Upper lobe of left lung (tissue), 6 donors: ENCODE data around the gene GRID1. TPM values are rescaled to one million over a fixed set of nuclear protein-coding genes. Genes with fewer than 3 reads are reported as not detected.

ENCODE experiments used
- ATAC-seq, 2 donors: fragments of 200-7000 bp; cut with Tn5 transposase; one replicate each; pipeline ENCODE4 v1.9.1; 2022; ENCODE audit warnings: mild to moderate bottlenecking in 2 of 2, moderate library complexity in 2 of 2; ENCODE audit not compliant: low FRiP score in 2 of 2
- DNase-seq, 2 donors: peaks; one replicate each; pipeline ENCODE4 v3.0.0-alpha.2; 2019 to 2020
- H3K27ac ChIP-seq, 4 donors: fragments of 200-600 bp; sonication (generic); one replicate each; pipeline ENCODE4 v1.5.1; 2016 to 2019
- H3K27me3 ChIP-seq, 4 donors: fragments of 200-600 bp; sonication (generic); one replicate each; pipeline ENCODE4 v1.5.1; 2017 to 2019
- H3K36me3 ChIP-seq, 4 donors: fragments of 200-600 bp; sonication (generic); one replicate each; pipeline ENCODE4 v1.5.1; 2016 to 2019
- H3K4me1 ChIP-seq, 4 donors: fragments of 200-600 bp; sonication (generic); one replicate each; pipeline ENCODE4 v1.5.1; 2018 to 2019
- H3K4me3 ChIP-seq, 4 donors: fragments of 200-600 bp; sonication (generic); one replicate each; pipeline ENCODE4 v1.5.1; 2017 to 2019; ENCODE audit warnings: mild to moderate bottlenecking in 2 of 4, moderate library complexity in 1 of 4
- H3K9me3 ChIP-seq, 4 donors: fragments of 200-600 bp; sonication (generic); one replicate each; pipeline ENCODE4 v1.5.1; 2018 to 2019
- CTCF ChIP-seq, 6 experiments: fragments of 450-650 bp in 4 of 6; fragments of 200-600 bp in 2 of 6; sonication (generic) in 2 of 6; IDR thresholded peaks; one replicate each; pipeline ENCODE4 v1.5.1; 2016 to 2019; ENCODE audit warnings: antibody characterized with exemption in 6 of 6
- EP300 ChIP-seq, 4 donors: sonication (generic); formaldehyde crosslinking; IDR thresholded peaks; one replicate each; pipeline ENCODE4 v1.5.1; 2017; ENCODE audit warnings: antibody characterized with exemption in 4 of 4, control low read depth in 2 of 4
- POLR2A ChIP-seq, 4 donors: fragments of 450-650 bp; IDR thresholded peaks; one replicate each; pipeline ENCODE4 v1.5.1; 2016 to 2017; ENCODE audit warnings: antibody characterized with exemption in 4 of 4, mild to moderate bottlenecking in 2 of 4
- POLR2AphosphoS5 ChIP-seq, 2 donors: sonication (generic); formaldehyde crosslinking; IDR thresholded peaks; one replicate each; pipeline ENCODE4 v1.5.1; 2017; ENCODE audit warnings: antibody characterized with exemption in 2 of 2
- WGBS, 2 donors: methylation state at CpG; one replicate each; pipeline ENCODE4 v1.1.5; 2017 to 2018; 5-methylcytosine and 5-hydroxymethylcytosine counted together
- total RNA-seq, 6 donors: library from RNA; depleted of rRNA in 4 of 6; stranded (reverse); fragments of >200 nt in 4 of 6; gene quantifications; one replicate each; pipeline versions ENCODE4 v1.1.0 to v1.2.1, GENCODE V29; 2016 to 2021
- donor health status: DM: no; HTN: no; CAD: no; lungs with moderate emphysema.
- donor health status: DM: no; HTN: yes; CAD: no; lungs with severe emphysema.

The GRID1 gene
- total RNA-seq, 6 donors from 2014 or later, result 1.5 to 5.2 (median 3.2) TPM

DNA sequence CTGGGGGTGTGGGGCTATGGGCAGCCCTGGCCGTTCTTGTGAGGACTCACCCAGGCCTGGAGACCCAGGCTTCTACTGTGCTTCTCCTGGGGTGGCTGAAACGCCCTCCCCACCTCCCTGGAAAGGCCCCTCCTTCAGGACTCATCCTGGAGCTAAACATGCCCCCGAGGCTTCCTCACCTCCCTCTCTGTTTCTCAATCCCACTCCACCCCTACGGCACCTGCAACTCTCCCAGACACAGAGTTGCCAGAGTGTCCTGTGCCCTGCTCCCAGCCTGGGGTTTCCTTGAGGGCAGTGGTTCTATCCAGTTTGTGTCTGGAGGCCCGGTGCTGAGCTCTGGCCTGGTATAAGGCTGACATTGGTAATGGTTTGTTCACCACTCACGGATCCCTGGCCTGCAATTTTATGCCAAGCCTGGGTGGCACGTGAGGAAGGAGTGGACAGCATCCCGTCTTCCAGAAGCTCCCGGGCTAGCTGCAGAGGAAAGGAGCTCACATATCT lies 68.0 kb downstream of the GRID1 start:
- Histone ChIP-seq H3K27ac (no peak overlapping the region), H3K36me3 (no peaks in the 10 kb centered on the region), H3K9me3 (no peaks in the 10 kb centered on the region), H3K4me3 (no peak overlapping the region), H3K27me3 (no peaks in the 10 kb centered on the region), H3K4me1 (no peaks in the 10 kb centered on the region)
- no peak for TF ChIP-seq EP300 (IDR thresholded peaks at IDR 0.05)
- 67 to 79% methylated on average over 9 of the region's 9 CpGs for WGBS, 2 donors
- ATAC-seq (no peak), DNase-seq (peak in 1 of 2 donors; percentile 12)

- WGBS, 2 donors, result 71 to 82% methylated on average over 3 of the region's 3 CpGs
- H3K36me3 ChIP-seq, result no peaks in the 10 kb centered on the region
- H3K4me1 ChIP-seq, result no peaks in the 10 kb centered on the region
- no peak overlapping the region for H3K4me3 ChIP-seq
- DNase-seq (no peak), ATAC-seq (no peak)
- H3K9me3 ChIP-seq, result no peaks in the 10 kb centered on the region
- no peaks in the 10 kb centered on the region for H3K27me3 ChIP-seq
- no peak overlapping the region for H3K27ac ChIP-seq
- TF ChIP-seq CTCF (IDR thresholded peaks at IDR 0.05) (no peak), POLR2A (IDR thresholded peaks at IDR 0.05) (no peak), EP300 (IDR thresholded peaks at IDR 0.05) (no peak), POLR2AphosphoS5 (IDR thresholded peaks at IDR 0.05) (no peak)
Measured at GRCh38 chr10:86295791-86296190, 70.8 kb downstream of the GRID1 start.

DNA sequence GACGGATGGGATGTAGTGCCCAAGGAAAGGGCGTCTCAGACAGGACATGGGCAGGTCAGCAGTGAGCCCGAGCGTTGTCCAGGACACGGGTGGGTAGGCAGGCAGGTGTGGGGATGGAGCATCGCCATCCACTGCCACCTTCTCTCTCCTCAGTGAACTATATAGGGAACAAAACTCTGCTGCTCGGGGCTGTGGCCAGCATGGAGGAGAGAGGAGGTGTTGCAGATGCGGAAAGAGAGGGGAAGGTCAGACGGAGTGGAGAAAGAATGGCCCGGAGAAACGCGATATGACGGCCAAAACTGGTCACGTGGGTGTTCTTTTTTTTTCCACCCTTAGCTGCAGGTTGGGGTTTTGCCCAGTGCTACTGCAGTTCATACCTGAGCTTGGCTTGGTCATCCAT lies 71.2 kb downstream of the GRID1 start:
- Histone ChIP-seq H3K9me3 (no peaks in the 10 kb centered on the region), H3K4me1 (no peaks in the 10 kb centered on the region), H3K4me3 (no peak overlapping the region), H3K36me3 (no peaks in the 10 kb centered on the region), H3K27me3 (no peaks in the 10 kb centered on the region), H3K27ac (no peak overlapping the region)
- DNase-seq, result peak in 1 of 2 donors; percentile 12
- WGBS, 2 donors, result 84 to 90% methylated on average over 14 of the region's 14 CpGs
- TF ChIP-seq POLR2A (IDR thresholded peaks at IDR 0.05) (no peak), EP300 (IDR thresholded peaks at IDR 0.05) (no peak), CTCF (IDR thresholded peaks at IDR 0.05) (no peak), POLR2AphosphoS5 (IDR thresholded peaks at IDR 0.05) (no peak)
- no peak for ATAC-seq

DNA sequence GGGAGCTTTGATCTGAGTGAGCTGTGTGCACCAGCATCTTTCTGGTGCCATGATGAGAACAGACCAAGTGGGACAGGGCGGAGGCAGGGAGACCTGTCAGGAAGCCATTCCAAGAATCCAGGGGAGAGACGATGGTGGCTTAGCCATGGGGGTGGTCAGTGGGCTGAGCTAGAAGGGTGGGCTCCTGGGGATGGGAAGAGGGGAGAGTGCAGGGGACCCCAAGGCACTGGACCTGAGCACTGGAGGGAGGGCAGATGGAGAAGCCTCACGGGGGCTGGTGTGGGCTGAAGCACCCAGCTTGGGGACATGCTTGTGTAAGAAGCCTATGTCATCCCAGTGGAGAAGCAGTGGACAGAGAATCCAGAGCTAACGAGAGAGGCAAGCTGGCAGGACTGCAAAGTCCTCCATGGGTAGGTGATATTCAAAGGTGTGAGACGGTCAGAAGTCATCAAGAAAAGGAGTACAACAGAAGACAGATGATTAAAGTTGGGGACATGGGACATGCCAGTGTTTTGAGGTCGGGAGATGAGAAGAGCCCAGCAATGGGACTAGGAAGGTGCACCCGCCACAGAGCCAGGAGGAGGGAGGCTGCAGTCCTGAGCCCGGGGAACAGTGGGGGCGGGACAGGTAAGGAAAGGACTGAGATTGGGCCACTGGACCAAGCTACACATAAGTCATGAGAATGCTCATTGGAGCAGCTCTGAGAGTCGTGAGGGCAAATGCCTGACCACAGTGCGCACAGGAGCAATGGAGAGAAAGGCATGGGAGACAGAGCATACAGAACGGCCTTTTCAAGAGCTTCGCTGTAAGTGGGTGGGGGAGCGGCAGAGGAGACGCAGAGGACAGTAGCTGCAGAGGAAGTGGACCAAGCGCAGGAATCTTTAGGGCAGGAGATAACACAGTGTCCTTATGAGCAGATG lies 72.0 kb downstream of the GRID1 start:
- peak in 1 of 2 donors; percentile 16 for DNase-seq

More for the DNA sequence above, 72.0 kb downstream of the GRID1 start:
- ATAC-seq, result no peak
- Histone ChIP-seq H3K36me3 (no peaks in the 10 kb centered on the region), H3K4me1 (no peaks in the 10 kb centered on the region), H3K4me3 (no peak overlapping the region), H3K27me3 (no peaks in the 10 kb centered on the region), H3K27ac (no peak overlapping the region), H3K9me3 (no peaks in the 10 kb centered on the region)
- WGBS, 2 donors, result 82 to 83% methylated on average over 16 of the region's 16 CpGs
- TF ChIP-seq POLR2A (IDR thresholded peaks at IDR 0.05) (no peak), EP300 (IDR thresholded peaks at IDR 0.05) (no peak), CTCF (IDR thresholded peaks at IDR 0.05) (no peak), POLR2AphosphoS5 (IDR thresholded peaks at IDR 0.05) (no peak)
